ENCODE measurements around the gene PYGM.

Gene PYGM

GRCh38 chr11:64788321-64789215, 28.8 kb upstream of the PYGM start:
- no peaks in the 10 kb centered on the region for H3K27me3 ChIP-seq
- no peak overlapping the region for H3K4me2 ChIP-seq
- peak overlapping the region in 2 of 11 experiments; percentile 5 to 9; a peak in 2 of 22 replicates for H3K9ac ChIP-seq
- no peak overlapping the region for H3K4me3 ChIP-seq
- H4K20me1 ChIP-seq, result peaks cover 0 to 34% (median 0%) of the 10 kb centered on the region in 11 experiments; a peak in 6 of 22 replicates
- peak overlapping the region in 1 of 11 experiments; percentile 2; a peak in 1 of 22 replicates for H3K27ac ChIP-seq
- TF ChIP-seq Cebpa-rat (IDR thresholded peaks at IDR 0.05), result no peak
- H3K36me3 ChIP-seq, result peaks cover 17 to 56% (median 35%) of the 10 kb centered on the region in 11 experiments; a peak in 21 of 22 replicates
- H3K4me1 ChIP-seq, result peaks cover 3 to 18% (median 14%) of the 10 kb centered on the region in 10 experiments; a peak in 16 of 20 replicates
- H3K9me3 ChIP-seq (replicated peaks in 1 of 11), result no peaks in the 10 kb centered on the region

GRCh38 chr11:64787526-64788320, 27.9 kb upstream of the PYGM start:
- no peaks in the 10 kb centered on the region for H3K9me3 ChIP-seq (replicated peaks in 1 of 11)

GRCh38 chr11:64786308-64786707, 26.5 kb upstream of the PYGM start:
- Histone ChIP-seq H3K4me2 (no peak overlapping the region), H3K9ac (no peak overlapping the region), H3K27me3 (no peaks in the 10 kb centered on the region), H4K20me1 (peaks cover 0 to 28% (median 0%) of the 10 kb centered on the region in 11 experiments; a peak in 4 of 22 replicates), H3K36me3 (peaks cover 17 to 37% (median 30%) of the 10 kb centered on the region in 11 experiments; a peak in 21 of 22 replicates), H3K4me3 (no peak overlapping the region), H3K27ac (no peak overlapping the region), H3K9me3 (replicated peaks in 1 of 11) (no peaks in the 10 kb centered on the region), H3K4me1 (peaks cover 0 to 16% (median 9%) of the 10 kb centered on the region in 10 experiments; a peak in 13 of 20 replicates)
- no peak for TF ChIP-seq Cebpa-rat (IDR thresholded peaks at IDR 0.05)

More at GRCh38 chr11:64787526-64788320, 27.9 kb upstream of the PYGM start:
- H3K36me3 ChIP-seq, result peaks cover 17 to 48% (median 35%) of the 10 kb centered on the region in 11 experiments; a peak in 21 of 22 replicates
- TF ChIP-seq Cebpa-rat (IDR thresholded peaks at IDR 0.05), result no peak
- H3K4me1 ChIP-seq, result peaks cover 0 to 13% (median 10%) of the 10 kb centered on the region in 10 experiments; a peak in 12 of 20 replicates
- peak overlapping the region in 3 of 11 experiments; percentile 7 to 29 (median 23); a peak in 3 of 22 replicates for H3K4me2 ChIP-seq
- peaks cover 0 to 28% (median 0%) of the 10 kb centered on the region in 11 experiments; a peak in 4 of 22 replicates for H4K20me1 ChIP-seq
- H3K4me3 ChIP-seq, result no peak overlapping the region
- H3K27me3 ChIP-seq, result no peaks in the 10 kb centered on the region
- H3K27ac ChIP-seq, result no peak overlapping the region
- H3K9ac ChIP-seq, result no peak overlapping the region

GRCh38 chr11:64784813-64785581, 25.2 kb upstream of the PYGM start:
- Histone ChIP-seq H3K27ac (no peak overlapping the region), H3K4me2 (no peak overlapping the region), H3K36me3 (peaks cover 14 to 24% (median 18%) of the 10 kb centered on the region in 11 experiments; a peak in 21 of 22 replicates), H3K9ac (no peak overlapping the region), H3K4me1 (peaks cover 2 to 17% (median 11%) of the 10 kb centered on the region in 10 experiments), H4K20me1 (peaks cover 0 to 17% (median 0%) of the 10 kb centered on the region in 11 experiments; a peak in 4 of 22 replicates), H3K4me3 (no peak overlapping the region), H3K9me3 (replicated peaks in 1 of 11) (no peaks in the 10 kb centered on the region), H3K27me3 (no peaks in the 10 kb centered on the region)
- no peak for TF ChIP-seq Cebpa-rat (IDR thresholded peaks at IDR 0.05)

- Histone ChIP-seq H3K4me3 (peak within 1 kb of the TSS; percentile 71 to 98 (median 92)), H3K9ac (peak within 1 kb of the TSS; percentile 96 to 100 (median 99)), H3K36me3 (peaks cover 35 to 39% (median 38%) of the 10 kb centered on the region in 11 experiments), H3K4me2 (peak within 1 kb of the TSS; percentile 92 to 98 (median 97)), H4K20me1 (peaks cover 39 to 42% (median 39%) of the 10 kb centered on the region in 11 experiments), H3K4me1 (peaks cover 41 to 51% (median 50%) of the 10 kb centered on the region in 10 experiments), H3K9me3 (replicated peaks in 1 of 11) (no peaks in the 10 kb centered on the region), H3K27ac (peak within 1 kb of the TSS; percentile 95 to 100 (median 99)), H3K27me3 (no peaks in the 10 kb centered on the region)
- no peak for TF ChIP-seq Cebpa-rat (IDR thresholded peaks at IDR 0.05)
These were observed 18.9 kb upstream of the PYGM start, which contains the start of gene SF1 for GRCh38 chr11:64778473-64779298. Gene SF1 (minus strand): TSS chr11:64778542. CDS start chr11:64778392, 150 bp downstream.

GRCh38 chr11:64778223-64778472, 18.4 kb upstream of the PYGM start:
- TF ChIP-seq Cebpa-rat (IDR thresholded peaks at IDR 0.05), result no peak
- Histone ChIP-seq H3K9ac (peak overlapping the region; percentile 96 to 100 (median 99)), H3K4me1 (peaks cover 46 to 57% (median 55%) of the 10 kb centered on the region in 10 experiments), H3K27me3 (no peaks in the 10 kb centered on the region), H3K27ac (peak overlapping the region; percentile 95 to 100 (median 99)), H3K4me2 (peak overlapping the region in 9 of 11 experiments; percentile 8 to 98 (median 30); a peak in 10 of 22 replicates), H4K20me1 (peaks cover 44 to 48% (median 44%) of the 10 kb centered on the region in 11 experiments), H3K9me3 (replicated peaks in 1 of 11) (no peaks in the 10 kb centered on the region), H3K4me3 (peak overlapping the region; percentile 71 to 98 (median 92)), H3K36me3 (peaks cover 40 to 44% (median 43%) of the 10 kb centered on the region in 11 experiments)

- H3K9ac ChIP-seq, result peak overlapping the region; percentile 96 to 100 (median 99)
- H3K36me3 ChIP-seq, result peaks cover 45 to 49% (median 48%) of the 10 kb centered on the region in 11 experiments
- peaks cover 52 to 62% (median 55%) of the 10 kb centered on the region in 10 experiments for H3K4me1 ChIP-seq
- H3K27ac ChIP-seq, result peak overlapping the region; percentile 95 to 100 (median 99)
- no peaks in the 10 kb centered on the region for H3K27me3 ChIP-seq
- TF ChIP-seq Cebpa-rat (IDR thresholded peaks at IDR 0.05), result no peak
- H3K4me2 ChIP-seq, result peak overlapping the region; percentile 92 to 98 (median 97)
- H4K20me1 ChIP-seq, result peaks cover 49 to 53% (median 49%) of the 10 kb centered on the region in 11 experiments
- H3K4me3 ChIP-seq, result peak overlapping the region; percentile 71 to 98 (median 92)
- no peaks in the 10 kb centered on the region for H3K9me3 ChIP-seq (replicated peaks in 1 of 11)
These were observed 17.9 kb upstream of the PYGM start for GRCh38 chr11:64777449-64778222.
